GM04504 (cell line): ENCODE results near the gene SEPTIN10.
A peak's percentile ranks its signal among the peaks of the same experiment; 100 is the strongest.
"Not testable (repeated sequence)": the region's sequence is repeated elsewhere in the genome, so short reads cannot be mapped to it uniquely, and the experiment has no call there.

Experiments used
- DNase-seq: peaks from one replicate; pipeline ENCODE4 v3.0.0-alpha.2; 2012; ENCODE audit warnings: low read depth

Gene SEPTIN10

DNA sequence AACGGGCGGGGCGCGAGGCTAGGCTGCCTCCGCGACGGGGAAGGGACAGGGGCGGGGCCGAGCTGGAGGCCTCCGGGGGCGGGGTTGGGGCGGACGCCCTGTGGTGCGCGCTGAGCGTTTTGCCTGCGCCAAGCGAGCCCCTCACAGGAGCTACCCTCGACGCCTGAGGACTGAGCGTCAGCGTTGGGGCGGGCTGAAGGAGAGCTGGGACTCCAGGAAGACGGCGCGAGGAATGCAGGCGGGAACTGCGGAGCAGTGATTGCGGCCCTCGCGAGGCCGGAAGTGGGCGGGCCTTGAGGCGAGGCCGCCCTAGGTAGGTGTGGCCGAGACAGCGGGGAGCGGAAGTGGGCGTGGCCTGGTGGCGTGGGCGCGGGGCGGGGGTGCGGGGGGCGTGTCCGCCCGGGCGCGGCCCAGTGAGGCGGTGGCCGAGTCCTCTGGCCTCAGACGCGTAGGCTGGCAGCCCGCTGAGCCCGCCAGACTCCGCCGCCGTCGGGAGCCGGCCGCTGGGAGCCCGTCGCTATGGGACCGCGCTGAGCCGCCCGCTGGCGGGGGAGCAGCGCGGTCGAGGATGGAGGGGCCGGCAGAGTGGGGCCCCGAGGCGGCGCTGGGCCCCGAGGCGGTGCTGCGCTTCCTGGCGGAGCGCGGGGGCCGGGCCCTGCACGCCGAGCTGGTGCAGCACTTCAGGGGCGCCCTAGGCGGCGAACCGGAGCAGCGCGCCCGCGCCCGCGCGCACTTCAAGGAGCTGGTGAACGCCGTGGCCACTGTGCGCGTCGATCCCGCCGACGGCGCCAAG lies at the start of gene SEPTIN10, which contains the start of gene SOWAHC:
SEPTIN10 (minus strand) TSS at position 45 of the 793 bp plus-strand sequence. CDS start 139 bp downstream, outside the sequence.
SOWAHC (plus strand) TSS at position 443 of the 793 bp plus-strand sequence; CDS start at position 569, 126 bp downstream.
- DNase-seq: peak; percentile 98

GRCh38 chr2:109662889-109663288 lies 49.1 kb upstream of the SEPTIN10 start:
- no peak for DNase-seq

GRCh38 chr2:109660046-109660860 lies 46.5 kb upstream of the SEPTIN10 start:
- no peak for DNase-seq

GRCh38 chr2:109659396-109660045 lies 45.8 kb upstream of the SEPTIN10 start:
- DNase-seq: no peak

DNA sequence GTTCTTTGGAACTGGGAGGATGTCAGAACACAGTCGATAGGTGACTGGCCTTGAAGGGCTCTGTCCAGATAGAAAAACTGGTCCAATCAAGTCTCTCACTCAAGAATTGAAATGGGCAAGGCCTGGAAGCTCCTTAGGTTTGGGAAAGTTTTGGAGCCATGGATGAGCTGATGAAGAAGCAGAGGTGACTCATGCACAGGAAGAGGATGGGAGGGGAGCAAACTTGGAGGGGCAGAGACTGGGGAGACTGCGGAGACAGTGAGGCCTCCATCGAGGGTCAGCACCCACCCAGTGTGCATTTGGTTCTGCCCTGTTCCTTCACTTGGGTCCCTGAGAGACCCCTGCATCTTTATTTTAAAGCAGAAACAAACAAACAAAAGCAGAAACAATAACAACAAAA lies 41.5 kb upstream of the SEPTIN10 start:
- no peak for DNase-seq

- DNase-seq: no peak
Measured at GRCh38 chr2:109654326-109655050, 40.7 kb upstream of the SEPTIN10 start.

DNA sequence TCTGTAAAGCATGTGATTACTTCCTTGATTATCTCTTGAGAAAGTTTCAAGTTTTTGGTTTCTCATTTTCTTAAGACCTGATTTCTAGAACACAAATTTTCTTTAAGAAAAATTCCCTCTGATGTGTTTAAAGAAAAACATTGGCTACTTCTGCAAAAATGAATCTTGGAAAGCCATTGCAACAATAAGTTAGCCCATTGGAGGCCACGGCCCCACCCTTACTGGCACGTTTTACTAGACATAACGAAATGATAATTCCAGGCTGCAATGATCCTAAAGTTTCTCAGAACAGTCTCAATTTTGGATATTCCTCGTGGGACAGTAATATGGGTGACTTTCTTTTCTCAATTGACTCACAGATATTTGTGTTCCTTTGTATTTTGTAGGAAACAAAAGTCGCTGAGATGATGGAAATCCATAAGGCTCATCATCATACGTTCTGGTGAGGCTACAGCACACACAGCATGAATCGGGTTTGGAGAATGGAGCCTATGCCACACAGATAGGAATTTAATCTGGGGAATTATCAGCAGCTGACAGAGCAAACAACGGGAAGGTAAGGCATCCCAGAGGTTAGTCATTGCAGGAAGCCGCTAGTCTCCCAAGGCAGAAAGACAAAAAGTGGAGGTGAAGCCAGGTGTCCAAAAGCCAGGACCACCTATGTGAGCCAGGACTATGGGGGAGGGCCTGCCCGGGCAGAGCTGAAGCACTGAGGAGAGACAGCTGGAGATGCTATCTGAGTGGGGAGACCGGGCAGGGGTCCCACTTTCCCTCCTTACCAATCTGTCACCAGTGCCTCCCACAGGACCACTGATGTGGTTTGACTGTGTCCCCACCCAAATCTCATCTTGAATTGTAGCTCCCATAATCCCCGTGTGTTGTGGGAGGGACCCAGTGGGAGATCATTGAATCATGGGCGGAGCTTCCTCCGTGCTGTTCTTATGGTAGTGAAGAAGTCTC lies 36.2 kb upstream of the SEPTIN10 start:
- DNase-seq: no peak

GRCh38 chr2:109648041-109648527 lies 34.3 kb upstream of the SEPTIN10 start:
- DNase-seq: no peak

DNA sequence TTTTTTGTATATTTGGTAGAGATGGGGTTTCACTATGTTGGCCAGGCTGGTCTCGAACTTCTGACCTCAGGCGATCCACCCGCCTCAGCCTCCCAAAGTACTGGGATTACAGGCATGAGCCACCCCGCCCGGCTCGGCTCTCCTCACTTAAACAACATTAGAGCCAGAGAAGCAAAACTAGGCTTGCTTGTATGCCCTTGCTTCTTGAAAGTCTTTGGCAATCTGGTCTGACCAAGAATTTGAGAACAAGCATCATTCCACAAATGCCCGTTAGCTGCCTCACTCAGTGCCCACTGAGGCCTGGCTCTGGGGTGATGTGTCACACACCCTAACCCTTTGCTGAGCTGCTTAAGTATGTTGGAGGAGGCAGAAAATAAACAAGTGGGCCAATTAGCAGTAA lies 33.9 kb upstream of the SEPTIN10 start:
- no peak for DNase-seq

DNA sequence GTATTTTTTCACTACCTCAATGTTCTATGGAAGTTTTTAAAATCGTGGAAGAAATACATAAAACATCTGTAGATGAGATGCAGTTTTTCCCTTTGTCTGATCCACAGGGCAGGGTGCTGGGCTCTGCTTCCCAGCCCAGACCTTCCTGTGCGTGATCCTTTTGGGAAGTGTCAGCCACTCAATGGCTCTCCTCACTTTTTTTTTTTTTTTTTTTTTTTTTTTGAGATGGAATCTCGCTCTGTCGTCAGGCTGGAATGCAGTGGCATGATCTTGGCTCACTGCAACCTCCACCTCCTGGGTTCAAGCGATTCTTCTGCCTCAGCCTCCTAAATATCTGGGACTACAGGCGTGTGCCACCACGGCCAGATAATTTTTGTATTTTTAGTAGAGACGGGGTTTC lies 33.2 kb upstream of the SEPTIN10 start:
- no peak for DNase-seq

DNA sequence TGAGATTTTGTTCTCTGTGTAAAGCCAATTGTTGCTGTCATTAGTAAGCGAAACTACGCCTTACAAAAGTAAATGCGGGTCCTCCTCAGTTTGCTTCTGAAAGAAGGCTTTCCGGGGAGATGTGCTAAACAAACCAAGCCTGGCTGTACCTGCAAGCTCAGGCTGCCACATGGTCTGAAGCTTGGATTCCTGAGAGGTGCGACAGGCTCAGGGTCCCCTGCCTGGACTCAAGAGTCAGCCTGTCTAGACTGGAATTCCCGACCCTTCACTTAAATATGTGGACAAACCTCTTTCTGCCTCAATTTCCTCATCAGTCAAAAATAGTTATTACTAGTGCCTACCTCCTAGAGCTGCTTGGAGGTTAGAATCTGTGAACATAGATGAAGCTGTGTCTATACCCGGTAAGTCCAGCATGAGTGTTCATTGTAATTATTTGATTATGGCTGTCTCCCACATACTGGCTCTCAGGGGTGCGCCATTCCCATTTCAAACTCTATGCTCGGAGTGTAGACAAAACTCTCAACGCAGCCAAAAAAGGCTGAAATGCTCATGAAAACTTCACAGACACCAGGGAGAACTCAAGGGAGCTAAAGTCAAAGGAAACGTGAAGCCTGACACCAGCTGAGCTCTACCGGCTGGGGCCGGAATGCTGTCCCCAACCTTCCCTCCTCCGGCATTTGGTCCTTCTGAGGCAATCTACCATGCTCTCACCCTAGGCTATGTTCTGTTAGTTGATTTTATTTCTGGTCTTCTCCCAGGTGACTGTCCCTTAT lies 31.8 kb upstream of the SEPTIN10 start:
- DNase-seq: no peak

GRCh38 chr2:109644571-109645275 lies 31.0 kb upstream of the SEPTIN10 start:
- no peak for DNase-seq

GRCh38 chr2:109640000-109640399 lies 26.2 kb upstream of the SEPTIN10 start:
- DNase-seq: not testable (repeated sequence)

DNA sequence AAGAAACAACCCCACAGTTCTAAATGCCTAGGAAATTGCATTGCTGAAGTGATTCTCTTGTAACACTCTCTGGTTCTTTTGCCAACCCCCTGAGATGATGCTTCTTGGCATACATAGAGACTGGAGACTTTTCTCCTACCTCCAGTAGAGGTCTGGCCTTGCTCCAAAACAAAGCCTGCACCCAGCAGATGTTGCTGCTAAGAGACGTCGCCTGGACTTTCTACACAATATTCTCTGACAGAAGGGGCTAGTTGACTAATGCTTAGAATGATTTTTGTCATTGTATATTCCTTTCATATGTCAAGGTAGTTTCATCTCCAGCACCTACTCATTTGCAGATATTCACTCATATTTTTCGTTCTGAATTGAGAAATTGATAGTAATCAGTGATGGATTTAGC lies 25.0 kb upstream of the SEPTIN10 start:
- no peak for DNase-seq

DNA sequence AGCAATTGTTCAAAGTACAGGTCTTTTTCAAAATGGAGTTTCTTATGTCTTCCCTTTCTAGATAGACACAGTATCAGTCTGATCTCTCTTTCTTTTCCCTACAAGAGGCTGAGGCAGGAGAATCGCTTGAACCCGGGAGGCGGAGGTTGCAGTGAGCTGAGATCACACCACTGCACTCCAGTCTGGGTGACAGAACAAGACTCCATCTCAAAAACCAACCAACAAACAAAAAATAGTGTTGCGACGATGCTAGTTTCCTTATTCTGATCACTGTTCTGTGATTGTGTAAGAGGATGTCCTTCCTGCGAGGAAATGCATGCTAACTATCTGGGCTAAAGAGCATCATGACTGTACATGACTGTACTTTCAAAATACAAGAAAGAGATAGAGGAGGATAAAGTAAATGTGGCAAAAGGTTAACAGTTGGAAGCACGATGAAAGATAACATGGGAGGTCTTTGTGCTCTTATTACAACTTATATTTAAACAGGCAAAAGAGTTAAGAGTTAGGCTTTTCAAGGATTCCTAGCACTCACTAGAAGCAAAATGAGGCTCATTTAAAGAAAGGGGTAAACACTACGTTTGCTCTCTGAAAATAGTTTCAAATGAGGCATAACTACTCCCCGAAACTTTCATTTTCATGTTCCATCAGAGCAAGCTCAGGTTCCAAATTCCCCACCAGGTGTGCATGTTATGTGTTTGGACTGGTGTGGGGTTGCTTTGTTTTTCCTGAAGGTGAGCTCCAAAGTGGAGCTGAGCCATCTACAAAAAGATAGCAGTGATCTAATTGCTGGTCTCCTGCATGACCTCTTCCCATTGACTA lies 24.2 kb upstream of the SEPTIN10 start:
- DNase-seq: no peak

- no peak for DNase-seq
Measured at GRCh38 chr2:109636317-109636716, 22.6 kb upstream of the SEPTIN10 start.

GRCh38 chr2:109635426-109636304 lies 21.9 kb upstream of the SEPTIN10 start:
- no peak for DNase-seq
